ENCODE data around the gene ARHGEF16.

ARHGEF16 gene

GRCh38 chr1:3521426-3521825 is 67.0 kb downstream of the ARHGEF16 start:
- no peak for DNase-seq

- no peak for DNase-seq
These were observed 67.6 kb downstream of the ARHGEF16 start for GRCh38 chr1:3522112-3522511.

- no peak for DNase-seq
These were observed 68.2 kb downstream of the ARHGEF16 start for GRCh38 chr1:3522564-3523265.

GRCh38 chr1:3523980-3524379 is 69.5 kb downstream of the ARHGEF16 start:
- no peak for DNase-seq

GRCh38 chr1:3524556-3525203 is 70.2 kb downstream of the ARHGEF16 start:
- no peak for DNase-seq

GRCh38 chr1:3525551-3526482 is 71.4 kb downstream of the ARHGEF16 start:
- DNase-seq, result no peak

- no peak for DNase-seq
These were observed 73.3 kb downstream of the ARHGEF16 start for GRCh38 chr1:3527774-3528173.

- DNase-seq, result no peak
These were observed 74.7 kb downstream of the ARHGEF16 start for GRCh38 chr1:3529099-3529729.

GRCh38 chr1:3530086-3530925 is 75.8 kb downstream of the ARHGEF16 start:
- no peak for DNase-seq
